Measurements from ENCODE around the gene ZNF213. TPM values are rescaled to one million over a fixed set of nuclear protein-coding genes. Genes with fewer than 3 reads are reported as not detected.

Gene ZNF213
- total and polyA plus RNA-seq, 2 experiments from 2014 or later: 3.4 to 4.0 TPM

GRCh38 chr16:3171855-3172593 lies 37.2 kb downstream of the ZNF213 start:
- H3K9me3 ChIP-seq (ENCODE audit: low read depth): no peaks in the 10 kb centered on the region
- peak overlapping the region; percentile 81 for H3K4me2 ChIP-seq
- H3K4me1 ChIP-seq (ENCODE audit: insufficient read depth): peaks cover 13% of the 10 kb centered on the region
- 5% methylated on average over 41 of the region's 41 CpGs for WGBS (ENCODE audit: low lambda C conversion rate, missing lambda C conversion rate)
- H3K9me2 ChIP-seq (replicated peaks; ENCODE audit: insufficient read depth): no peaks in the 10 kb centered on the region
- H3K27me3 ChIP-seq: peaks cover 91% of the 10 kb centered on the region
- H2AFZ ChIP-seq: no peak overlapping the region
- TF ChIP-seq CTCF (IDR thresholded peaks at IDR 0.05; ENCODE audit: poor library complexity): no peak
- TF ChIP-seq EZH2 (IDR thresholded peaks at IDR 0.05; ENCODE audit: borderline replicate concordance): peak; percentile 83
- H4K20me1 ChIP-seq (ENCODE audit: insufficient read depth, poor library complexity, severe bottlenecking): no peaks in the 10 kb centered on the region
- no peaks in the 10 kb centered on the region for H3K79me2 ChIP-seq
- DNase-seq (ENCODE audit: low spot score): no peak
- H3K4me3 ChIP-seq: no peak overlapping the region
- H3K27ac ChIP-seq: no peak overlapping the region
- no peaks in the 10 kb centered on the region for H3K36me3 ChIP-seq (replicated peaks; ENCODE audit: insufficient read depth, low read depth)

- Histone ChIP-seq H3K27me3 (peaks cover 97% of the 10 kb centered on the region), H4K20me1 (ENCODE audit: insufficient read depth, poor library complexity, severe bottlenecking) (no peaks in the 10 kb centered on the region), H3K36me3 (replicated peaks; ENCODE audit: insufficient read depth, low read depth) (no peaks in the 10 kb centered on the region), H3K79me2 (no peaks in the 10 kb centered on the region), H3K9me3 (ENCODE audit: low read depth) (no peaks in the 10 kb centered on the region), H3K4me2 (peak overlapping the region; percentile 66), H3K4me1 (ENCODE audit: insufficient read depth) (peaks cover 13% of the 10 kb centered on the region), H2AFZ (no peak overlapping the region), H3K4me3 (no peak overlapping the region), H3K9me2 (replicated peaks; ENCODE audit: insufficient read depth) (no peaks in the 10 kb centered on the region), H3K27ac (no peak overlapping the region)
- WGBS (ENCODE audit: low lambda C conversion rate, missing lambda C conversion rate): 13% methylated on average over 21 of the region's 24 CpGs
- DNase-seq (ENCODE audit: low spot score): no peak
- TF ChIP-seq CTCF (IDR thresholded peaks at IDR 0.05; ENCODE audit: poor library complexity) (peak; percentile 35), EZH2phosphoT487 (IDR thresholded peaks at IDR 0.05; ENCODE audit: low read depth, severe bottlenecking, unreplicated experiment) (no peak), EZH2 (IDR thresholded peaks at IDR 0.05; ENCODE audit: borderline replicate concordance) (no peak)
Observed at GRCh38 chr16:3173892-3174617, 39.2 kb downstream of the ZNF213 start.

- Histone ChIP-seq H3K27ac (no peak overlapping the region), H3K27me3 (peaks cover 97% of the 10 kb centered on the region), H3K4me1 (ENCODE audit: insufficient read depth) (peaks cover 13% of the 10 kb centered on the region), H3K9me3 (ENCODE audit: low read depth) (no peaks in the 10 kb centered on the region), H3K36me3 (replicated peaks; ENCODE audit: insufficient read depth, low read depth) (no peaks in the 10 kb centered on the region), H3K4me3 (no peak overlapping the region), H3K9me2 (replicated peaks; ENCODE audit: insufficient read depth) (no peaks in the 10 kb centered on the region), H4K20me1 (ENCODE audit: insufficient read depth, poor library complexity, severe bottlenecking) (no peaks in the 10 kb centered on the region), H3K79me2 (no peaks in the 10 kb centered on the region), H2AFZ (no peak overlapping the region), H3K4me2 (peak overlapping the region; percentile 68)
- TF ChIP-seq EZH2 (IDR thresholded peaks at IDR 0.05; ENCODE audit: borderline replicate concordance) (no peak), EZH2phosphoT487 (IDR thresholded peaks at IDR 0.05; ENCODE audit: low read depth, severe bottlenecking, unreplicated experiment) (no peak), CTCF (IDR thresholded peaks at IDR 0.05; ENCODE audit: poor library complexity) (no peak)
- WGBS (ENCODE audit: low lambda C conversion rate, missing lambda C conversion rate): 36% methylated on average over 20 of the region's 28 CpGs
- DNase-seq (ENCODE audit: low spot score): no peak
Observed at GRCh38 chr16:3174618-3175148, 39.9 kb downstream of the ZNF213 start.
